Liver (tissue), 9 donors: ENCODE data around the gene SLIT3. TPM values are rescaled to one million over a fixed set of nuclear protein-coding genes. Genes with fewer than 3 reads are reported as not detected.

Experiments
- DNase-seq: peaks from one replicate; pipeline ENCODE4 v3.0.0-alpha.2; 2017; ENCODE audit warnings: low spot score
- H3K27ac ChIP-seq, 2 donors: one replicate each; pipeline ENCODE4 v1.7.0; 2013; ENCODE audit warnings: inconsistent platforms in 2 of 2, low read length in 2 of 2, control low read depth in 1 of 2, low read depth in 1 of 2, mild to moderate bottlenecking in 1 of 2
- H3K27me3 ChIP-seq, 4 donors: one replicate each; pipeline versions ENCODE4 v1.6.1 to v1.7.0; 2013; ENCODE audit warnings: low read length in 3 of 4, inconsistent platforms in 1 of 4, mild to moderate bottlenecking in 1 of 4, moderate library complexity in 1 of 4; ENCODE audit not compliant: control insufficient read depth in 4 of 4, insufficient read depth in 4 of 4
- H3K36me3 ChIP-seq, 4 donors: one replicate each; pipeline versions ENCODE4 v1.6.1 to v1.7.0; 2013; ENCODE audit warnings: low read length in 3 of 4, mild to moderate bottlenecking in 3 of 4, low read depth in 1 of 4, moderate library complexity in 1 of 4; ENCODE audit not compliant: control insufficient read depth in 4 of 4, insufficient read depth in 3 of 4
- H3K4me1 ChIP-seq, 4 donors: one replicate each; pipeline versions ENCODE4 v1.6.1 to v1.7.0; 2013; ENCODE audit warnings: low read length in 3 of 4, mild to moderate bottlenecking in 3 of 4, moderate library complexity in 1 of 4; ENCODE audit not compliant: control insufficient read depth in 4 of 4, insufficient read depth in 4 of 4
- H3K4me3 ChIP-seq, 3 donors: one replicate each; pipeline versions ENCODE4 v1.6.1 to v1.7.0; 2013; ENCODE audit warnings: low read length in 3 of 3, control low read depth in 1 of 3, low read depth in 1 of 3, mild to moderate bottlenecking in 1 of 3
- H3K9ac ChIP-seq, 2 donors: one replicate each; pipeline ENCODE4 v1.7.0; 2013; ENCODE audit warnings: low read length in 2 of 2, mild to moderate bottlenecking in 2 of 2, moderate library complexity in 2 of 2, control low read depth in 1 of 2, low read depth in 1 of 2
- H3K9me3 ChIP-seq, 4 donors: one replicate each; pipeline versions ENCODE4 v1.6.1 to v1.7.0; 2013; ENCODE audit warnings: low read length in 3 of 4; ENCODE audit not compliant: control insufficient read depth in 4 of 4
- ATF3 ChIP-seq: IDR thresholded peaks from 2 replicates; pipeline ENCODE4 v1.6.1; 2016; ENCODE audit warnings: antibody characterized with exemption
- EGR1 ChIP-seq, 2 donors: IDR thresholded peaks; 2 replicates each; pipeline ENCODE4 v1.6.1; 2016 to 2018; ENCODE audit warnings: antibody characterized with exemption in 2 of 2, low read depth in 2 of 2
- FOXA1 ChIP-seq: IDR thresholded peaks from 2 replicates; pipeline ENCODE4 v1.6.1; 2016; ENCODE audit warnings: antibody characterized with exemption
- GABPA ChIP-seq, 2 donors: IDR thresholded peaks in 1 of 2; conservative IDR thresholded peaks in 1 of 2; 2 replicates each; pipeline ENCODE4 v1.6.1; 2016; ENCODE audit warnings: antibody characterized with exemption in 2 of 2, mild to moderate bottlenecking in 1 of 2, moderate library complexity in 1 of 2
- HNF4A ChIP-seq, 2 donors: conservative IDR thresholded peaks; 2 replicates each; pipeline ENCODE4 v1.6.1; 2016; ENCODE audit warnings: antibody characterized with exemption in 2 of 2, mild to moderate bottlenecking in 2 of 2
- HNF4G ChIP-seq: IDR thresholded peaks from 2 replicates; pipeline ENCODE4 v1.6.1; 2016; ENCODE audit warnings: antibody characterized with exemption
- JUND ChIP-seq, 2 donors: IDR thresholded peaks; 2 replicates each; pipeline ENCODE4 v1.6.1; 2016; ENCODE audit warnings: antibody characterized with exemption in 2 of 2
- NR2F2 ChIP-seq: IDR thresholded peaks from 2 replicates; pipeline ENCODE4 v1.6.1; 2016; ENCODE audit warnings: antibody characterized with exemption
- REST ChIP-seq: IDR thresholded peaks from 2 replicates; pipeline ENCODE4 v1.6.1; 2016; ENCODE audit warnings: antibody characterized with exemption, mild to moderate bottlenecking
- RXRA ChIP-seq, 2 donors: IDR thresholded peaks; 2 replicates each; pipeline ENCODE4 v1.6.1; 2017 to 2018; ENCODE audit warnings: antibody characterized with exemption in 2 of 2, mild to moderate bottlenecking in 1 of 2
- SP1 ChIP-seq: IDR thresholded peaks from 2 replicates; pipeline ENCODE4 v1.6.1; 2018; ENCODE audit warnings: antibody characterized with exemption, mild to moderate bottlenecking
- TAF1 ChIP-seq: conservative IDR thresholded peaks from 2 replicates; pipeline ENCODE4 v1.6.1; 2016; ENCODE audit warnings: antibody characterized with exemption, mild to moderate bottlenecking
- YY1 ChIP-seq: IDR thresholded peaks from 2 replicates; pipeline ENCODE4 v1.6.1; 2016; ENCODE audit warnings: antibody characterized with exemption, mild to moderate bottlenecking
- WGBS: extraction: QIAGEN DNeasy Blood & Tissue Kit; methylation state at CpG from one replicate; pipeline ENCODE4 v1.1.7; 2013; 5-methylcytosine and 5-hydroxymethylcytosine counted together
- polyA plus RNA-seq, 2 donors: library from polyadenylated mRNA; stranded (reverse) in 1 of 2; unstranded in 1 of 2; fragments of 200-250 nt in 1 of 2; fragments of >200 nt in 1 of 2; fragmentation: Nextera tagmentation in 1 of 2; extraction: Ambion mirVana in 1 of 2; gene quantifications; one replicate each; pipeline versions ENCODE4 v1.2.1 to v1.2.3, GENCODE V29; 2013 to 2015
- total RNA-seq, 2 donors: library from RNA; depleted of rRNA; stranded (reverse); fragments of >200 nt; gene quantifications; one replicate each; pipeline ENCODE4 v1.2.3, GENCODE V29; 2014
- TF ChIP-seq, protein P1 (sequence below): IDR thresholded peaks from 2 replicates; pipeline ENCODE4 v1.6.1; 2016; ENCODE audit warnings: antibody characterized with exemption
- TF ChIP-seq, protein P2 (sequence below): fragments of 150-350 bp; IDR thresholded peaks from 2 replicates; pipeline ENCODE4 v1.5.1; 2017; ENCODE audit warnings: improper control_type of control experiment, low read depth, low read length; ENCODE audit not compliant: missing input control
- donor health status: healthy.
- donor health status: healthy.
- donor health status: healthy.
- donor health status: healthy.
- donor health status: healthy.

SLIT3 gene
- total and polyA plus RNA-seq, 4 donors: 0.61 to 1.3 (median 0.91) TPM

DNA sequence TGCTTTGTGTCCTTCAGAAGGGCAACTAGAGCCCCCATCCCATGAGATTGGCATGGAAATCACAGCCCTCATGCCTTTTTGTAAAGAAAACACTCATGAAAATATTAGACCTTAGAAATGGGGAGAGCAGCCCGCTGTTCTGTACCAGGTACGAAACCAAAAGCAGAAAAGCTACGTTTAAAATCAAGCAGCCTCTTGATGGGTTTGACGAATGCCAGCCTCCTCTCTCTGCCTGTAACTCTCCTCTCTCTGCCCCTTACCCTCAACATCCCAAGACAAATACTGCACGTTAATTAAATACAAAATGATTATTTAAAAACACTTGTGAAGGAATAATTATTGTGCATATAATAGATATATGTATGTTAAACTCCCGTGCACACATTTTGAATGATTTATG lies 390.1 kb downstream of the SLIT3 start:
- TF ChIP-seq FOXA1 (no peak), EGR1 (IDR thresholded peaks at IDR 0.05; ENCODE audit: low read depth in 2 of 2) (no peak), RXRA (IDR thresholded peaks at IDR 0.05) (no peak), GABPA (IDR thresholded peaks at IDR 0.05 in 1 of 2, conservative IDR thresholded peaks at IDR 0.05 in 1 of 2) (no peak)
- Histone ChIP-seq H3K4me1 (no peaks in the 10 kb centered on the region), H3K36me3 (no peaks in the 10 kb centered on the region), H3K27me3 (peaks cover 0 to 13% (median 0%) of the 10 kb centered on the region in 4 donors), H3K9me3 (no peaks in the 10 kb centered on the region), H3K9ac (no peak overlapping the region), H3K27ac (no peak overlapping the region), H3K4me3 (no peak overlapping the region)
- 77% methylated on average over 6 of the region's 6 CpGs for WGBS
- no peak for DNase-seq

GRCh38 chr5:168908207-168908606 lies 392.7 kb downstream of the SLIT3 start:
- Histone ChIP-seq H3K9me3 (no peaks in the 10 kb centered on the region), H3K9ac (no peak overlapping the region), H3K4me1 (no peaks in the 10 kb centered on the region), H3K36me3 (no peaks in the 10 kb centered on the region), H3K27ac (no peak overlapping the region), H3K27me3 (peaks cover 0 to 13% (median 0%) of the 10 kb centered on the region in 4 donors), H3K4me3 (no peak overlapping the region)
- DNase-seq: no peak
- no peak for TF ChIP-seq NR2F2
- 65% methylated on average over 9 of the region's 9 CpGs for WGBS

DNA sequence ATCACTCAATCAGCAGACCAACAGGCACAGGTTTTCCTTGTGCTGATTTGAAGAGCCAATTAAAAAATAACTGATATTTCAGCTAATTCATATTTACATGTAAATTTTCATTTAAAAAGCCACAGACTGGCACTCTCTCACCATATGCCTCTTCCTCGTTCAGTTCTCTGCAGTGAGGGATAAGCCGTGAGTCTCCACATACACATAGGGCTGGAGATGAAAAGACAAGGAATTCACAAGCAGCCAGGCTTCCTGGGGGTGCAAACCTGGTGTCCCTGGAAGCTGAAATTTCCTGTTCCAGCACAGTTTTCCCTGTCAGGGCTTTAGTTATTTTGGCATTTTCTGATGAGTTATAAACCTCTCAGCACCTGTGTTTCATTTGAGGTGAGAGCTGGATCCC lies 397.9 kb downstream of the SLIT3 start:
- Histone ChIP-seq H3K27ac (no peak overlapping the region), H3K27me3 (peaks cover 0 to under 1% (median 0%) of the 10 kb centered on the region in 4 donors), H3K4me3 (no peak overlapping the region), H3K9ac (no peak overlapping the region), H3K4me1 (no peaks in the 10 kb centered on the region), H3K9me3 (no peaks in the 10 kb centered on the region), H3K36me3 (no peaks in the 10 kb centered on the region)
- TF ChIP-seq SP1: no peak
- TF ChIP-seq YY1: no peak
- no peak for TF ChIP-seq TAF1
- TF ChIP-seq JUND (IDR thresholded peaks at IDR 0.05): no peak
- TF ChIP-seq REST: no peak
- TF ChIP-seq ATF3: no peak
- no peak for TF ChIP-seq NR2F2
- TF ChIP-seq HNF4A (conservative IDR thresholded peaks at IDR 0.05): no peak
- TF ChIP-seq, protein P1, sequence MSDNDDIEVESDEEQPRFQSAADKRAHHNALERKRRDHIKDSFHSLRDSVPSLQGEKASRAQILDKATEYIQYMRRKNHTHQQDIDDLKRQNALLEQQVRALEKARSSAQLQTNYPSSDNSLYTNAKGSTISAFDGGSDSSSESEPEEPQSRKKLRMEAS: no peak
- TF ChIP-seq, protein P2, sequence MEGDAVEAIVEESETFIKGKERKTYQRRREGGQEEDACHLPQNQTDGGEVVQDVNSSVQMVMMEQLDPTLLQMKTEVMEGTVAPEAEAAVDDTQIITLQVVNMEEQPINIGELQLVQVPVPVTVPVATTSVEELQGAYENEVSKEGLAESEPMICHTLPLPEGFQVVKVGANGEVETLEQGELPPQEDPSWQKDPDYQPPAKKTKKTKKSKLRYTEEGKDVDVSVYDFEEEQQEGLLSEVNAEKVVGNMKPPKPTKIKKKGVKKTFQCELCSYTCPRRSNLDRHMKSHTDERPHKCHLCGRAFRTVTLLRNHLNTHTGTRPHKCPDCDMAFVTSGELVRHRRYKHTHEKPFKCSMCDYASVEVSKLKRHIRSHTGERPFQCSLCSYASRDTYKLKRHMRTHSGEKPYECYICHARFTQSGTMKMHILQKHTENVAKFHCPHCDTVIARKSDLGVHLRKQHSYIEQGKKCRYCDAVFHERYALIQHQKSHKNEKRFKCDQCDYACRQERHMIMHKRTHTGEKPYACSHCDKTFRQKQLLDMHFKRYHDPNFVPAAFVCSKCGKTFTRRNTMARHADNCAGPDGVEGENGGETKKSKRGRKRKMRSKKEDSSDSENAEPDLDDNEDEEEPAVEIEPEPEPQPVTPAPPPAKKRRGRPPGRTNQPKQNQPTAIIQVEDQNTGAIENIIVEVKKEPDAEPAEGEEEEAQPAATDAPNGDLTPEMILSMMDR: no peak
- TF ChIP-seq RXRA (IDR thresholded peaks at IDR 0.05): no peak
- TF ChIP-seq HNF4G: no peak
- no peak for DNase-seq
- 75% methylated on average over 2 of the region's 2 CpGs for WGBS
